Activated CD8-positive, alpha-beta memory T cell treated with anti-CD3 and anti-CD28 coated beads, Interleukin-2, amount 50 U/mL, for 4 hours (primary cell): ENCODE measurements around the gene IZUMO3.
"Not testable (repeated sequence)": the region's sequence is repeated elsewhere in the genome, so short reads cannot be mapped to it uniquely, and the experiment has no call there.

Source experiments
- DNase-seq: peaks from one replicate; pipeline ENCODE4 v3.0.0-alpha.2; 2020

The IZUMO3 gene

GRCh38 chr9:24545847-24546522 is at the start of gene IZUMO3:
TSS of gene IZUMO3 (minus strand) at chr9:24545897. CDS start at chr9:24545649, 248 bp downstream.
- no peak for DNase-seq

- no peak for DNase-seq
Observed at GRCh38 chr9:24594234-24594850, 48.6 kb upstream of the IZUMO3 start.

GRCh38 chr9:24590432-24590831 is 44.7 kb upstream of the IZUMO3 start:
- DNase-seq: no peak

GRCh38 chr9:24587883-24588282 is 42.2 kb upstream of the IZUMO3 start:
- DNase-seq: no peak

- DNase-seq: no peak
Observed at GRCh38 chr9:24582146-24583126, 36.7 kb upstream of the IZUMO3 start.

- not testable (repeated sequence) for DNase-seq
Observed at GRCh38 chr9:24580005-24580404, 34.3 kb upstream of the IZUMO3 start.

- no peak for DNase-seq
Observed at GRCh38 chr9:24572406-24572805, 26.7 kb upstream of the IZUMO3 start.

GRCh38 chr9:24561957-24562356 is 16.3 kb upstream of the IZUMO3 start:
- no peak for DNase-seq

GRCh38 chr9:24553183-24553552 is 7.5 kb upstream of the IZUMO3 start:
- DNase-seq: no peak

GRCh38 chr9:24552526-24553182 is 7.0 kb upstream of the IZUMO3 start:
- no peak for DNase-seq

GRCh38 chr9:24545285-24545684 is 412 bp downstream of the IZUMO3 start:
- DNase-seq: no peak

- no peak for DNase-seq
Observed at GRCh38 chr9:24518545-24518944, 27.2 kb downstream of the IZUMO3 start.

GRCh38 chr9:24516463-24516862 is 29.2 kb downstream of the IZUMO3 start:
- DNase-seq: no peak

- no peak for DNase-seq
Observed at GRCh38 chr9:24509850-24510249, 35.8 kb downstream of the IZUMO3 start.

- DNase-seq: no peak
Observed at GRCh38 chr9:24504521-24504920, 41.2 kb downstream of the IZUMO3 start.

GRCh38 chr9:24502206-24502937 is 43.3 kb downstream of the IZUMO3 start:
- no peak for DNase-seq

- DNase-seq: no peak
Observed at GRCh38 chr9:24500761-24501160, 44.9 kb downstream of the IZUMO3 start.

GRCh38 chr9:24498632-24499031 is 47.1 kb downstream of the IZUMO3 start:
- DNase-seq: no peak

- DNase-seq: no peak
Observed at GRCh38 chr9:24497671-24498070, 48.0 kb downstream of the IZUMO3 start.
